Mammary epithelial cell (primary cell): ENCODE results near the gene TRIM52.

Experiments
- CTCF ChIP-seq, 2 donors: IDR thresholded peaks in 1 of 2; conservative IDR thresholded peaks in 1 of 2; 2 replicates each; pipeline ENCODE4 v1.5.1; 2011 to 2012; ENCODE audit warnings: inconsistent platforms in 2 of 2, low read length in 2 of 2, mild to moderate bottlenecking in 2 of 2, control low read depth in 1 of 2, low read depth in 1 of 2; ENCODE audit not compliant: insufficient read depth in 1 of 2; ENCODE audit errors: extremely low read depth in 1 of 2
- EZH2 ChIP-seq: IDR thresholded peaks from 2 replicates; pipeline ENCODE4 v1.6.1; 2012; ENCODE audit warnings: low read length, inconsistent platforms, borderline replicate concordance

- TF ChIP-seq CTCF (conservative IDR thresholded peaks at IDR 0.05 in 1 of 2, IDR thresholded peaks at IDR 0.05 in 1 of 2; ENCODE audit: extremely low read depth in 1 of 2, insufficient read depth in 1 of 2, low read depth in 1 of 2, low read length in 2 of 2): no peak
- no peak for TF ChIP-seq EZH2
These were observed at the start of gene TRIM52 for GRCh38 chr5:181260720-181261319.
